GM19372 (cell line): Measurements from ENCODE around the gene ZIC4.

ENCODE experiments used
- ATAC-seq: cut with Tn5 transposase; IDR thresholded peaks from one replicate; pipeline ENCODE4 v1.9.1; 2021; ENCODE audit warnings: mild to moderate bottlenecking, low read depth, moderate library complexity; ENCODE audit not compliant: unreplicated experiment

The ZIC4 gene

GRCh38 chr3:147393261-147393942 is 12.9 kb downstream of the ZIC4 start:
- ATAC-seq: no peak

- ATAC-seq: no peak
Measured at GRCh38 chr3:147392625-147392946, 13.8 kb downstream of the ZIC4 start.

GRCh38 chr3:147391781-147392624 is 14.3 kb downstream of the ZIC4 start:
- ATAC-seq: no peak

- no peak for ATAC-seq
Measured at GRCh38 chr3:147390589-147391569, 15.5 kb downstream of the ZIC4 start.

- ATAC-seq: no peak
Measured at GRCh38 chr3:147389717-147390116, 16.6 kb downstream of the ZIC4 start.

- ATAC-seq: no peak
Measured at GRCh38 chr3:147388700-147389580, 17.4 kb downstream of the ZIC4 start.

DNA sequence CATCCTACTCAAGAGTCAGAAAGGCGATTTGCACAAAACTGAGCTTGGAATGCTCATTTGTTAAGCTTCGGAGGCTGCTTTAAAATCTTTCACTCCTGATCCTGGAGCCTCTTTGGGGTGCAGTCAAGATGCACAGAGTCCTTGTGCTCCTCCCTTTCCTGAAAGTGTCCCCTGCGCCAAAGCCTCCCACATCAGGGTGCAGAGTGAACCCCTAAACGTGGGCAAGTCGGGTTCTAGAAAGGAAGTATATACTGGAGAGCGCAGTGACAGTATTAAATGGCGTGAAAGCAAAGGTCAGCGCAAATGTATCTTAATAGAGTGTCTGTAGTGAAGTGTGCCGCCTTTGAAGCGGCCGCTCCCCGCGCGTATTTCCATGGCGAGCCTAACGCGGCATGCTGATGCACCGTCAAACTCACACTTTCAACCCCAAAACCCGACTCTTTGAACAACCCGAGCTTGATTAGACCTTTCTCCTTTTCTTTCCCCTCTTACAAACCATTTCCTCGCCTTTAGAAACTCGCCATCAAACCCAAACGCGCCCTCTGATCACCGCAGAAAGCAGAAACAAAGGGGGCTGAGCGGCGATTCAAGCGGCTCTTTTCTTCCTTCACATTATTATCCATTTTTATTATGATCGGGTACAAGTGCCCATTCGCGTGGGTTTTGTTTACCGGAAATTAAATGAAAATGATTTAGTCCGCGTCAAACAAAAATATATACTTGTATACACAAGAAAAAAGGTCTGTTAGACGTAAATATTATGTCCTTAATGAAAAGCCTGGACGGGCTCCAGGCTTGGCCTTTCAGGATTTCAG is 18.3 kb downstream of the ZIC4 start:
- ATAC-seq: no peak

DNA sequence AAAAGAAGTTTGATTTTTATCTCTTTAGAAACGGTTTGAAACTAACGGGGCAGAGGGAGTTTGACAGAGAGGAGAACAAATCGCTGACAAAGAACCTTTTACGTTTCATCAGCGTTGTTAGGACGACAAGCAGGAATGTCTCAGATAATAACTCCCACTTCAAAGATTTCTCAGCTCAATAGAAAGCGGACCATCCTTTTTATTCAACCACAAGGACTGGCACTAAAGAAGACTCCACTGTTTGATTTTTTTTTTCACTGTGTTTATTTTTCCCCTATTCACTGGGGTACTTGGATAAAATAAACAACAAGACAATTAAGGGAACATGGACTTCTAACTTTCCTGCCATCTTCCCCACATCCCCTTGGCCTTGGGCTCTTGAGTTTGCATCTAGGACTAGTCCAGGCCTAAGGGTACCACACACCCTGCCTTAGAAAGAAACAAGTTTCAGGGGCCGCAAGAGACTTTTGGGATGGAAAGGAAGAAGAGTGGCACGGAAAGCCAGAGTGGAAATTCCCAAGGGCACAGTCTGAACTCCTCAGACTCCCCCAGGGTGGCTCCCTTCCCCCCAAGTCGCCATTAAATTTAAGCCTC is 19.0 kb downstream of the ZIC4 start:
- ATAC-seq: no peak

DNA sequence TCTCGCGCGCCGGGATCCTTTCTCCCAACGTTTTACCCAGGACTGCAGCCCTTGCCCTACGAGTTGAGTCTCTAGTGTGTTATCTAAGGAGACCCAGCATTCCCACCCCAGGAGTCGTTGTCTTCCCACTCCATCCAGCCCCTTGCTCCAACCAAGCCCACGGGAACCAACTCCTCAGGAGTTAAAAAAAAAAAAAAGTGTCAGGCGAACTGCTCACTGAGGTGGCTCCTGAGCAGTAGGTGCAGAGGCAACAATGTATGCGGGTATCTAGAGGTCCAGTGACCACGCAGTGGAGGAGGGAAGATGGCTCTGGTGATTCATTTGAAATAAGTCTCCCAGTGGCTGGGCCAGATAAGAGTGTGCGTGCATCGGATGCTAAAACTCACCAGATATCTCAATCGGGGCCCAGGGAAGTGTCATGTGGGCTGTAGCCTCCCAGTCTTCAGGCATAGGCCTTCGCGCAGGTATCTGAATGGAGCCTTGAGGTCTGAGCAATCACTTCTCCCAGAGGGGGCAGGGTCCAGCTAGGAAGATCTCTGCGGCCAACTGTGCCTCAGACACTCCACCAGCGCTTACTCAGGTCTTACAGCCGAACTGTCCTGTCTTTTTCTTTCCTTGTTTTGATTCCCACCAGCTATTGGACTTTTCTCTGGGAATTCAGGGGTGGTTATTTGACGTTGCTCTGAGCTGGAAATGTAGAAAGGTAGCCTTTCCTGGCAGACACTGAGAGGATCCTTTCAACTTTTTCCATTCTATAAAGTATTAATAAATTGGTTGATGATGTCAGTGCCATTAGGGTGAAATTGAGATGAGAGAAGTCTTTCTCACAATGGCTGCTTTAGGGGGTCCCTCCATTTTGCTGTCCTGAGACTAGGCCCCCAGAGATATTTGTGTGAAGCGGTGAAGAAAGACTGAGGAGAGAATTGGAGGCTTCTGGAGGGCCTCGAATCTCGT is 21.0 kb downstream of the ZIC4 start:
- no peak for ATAC-seq

- no peak for ATAC-seq
Measured at GRCh38 chr3:147384210-147385058, 21.9 kb downstream of the ZIC4 start.

DNA sequence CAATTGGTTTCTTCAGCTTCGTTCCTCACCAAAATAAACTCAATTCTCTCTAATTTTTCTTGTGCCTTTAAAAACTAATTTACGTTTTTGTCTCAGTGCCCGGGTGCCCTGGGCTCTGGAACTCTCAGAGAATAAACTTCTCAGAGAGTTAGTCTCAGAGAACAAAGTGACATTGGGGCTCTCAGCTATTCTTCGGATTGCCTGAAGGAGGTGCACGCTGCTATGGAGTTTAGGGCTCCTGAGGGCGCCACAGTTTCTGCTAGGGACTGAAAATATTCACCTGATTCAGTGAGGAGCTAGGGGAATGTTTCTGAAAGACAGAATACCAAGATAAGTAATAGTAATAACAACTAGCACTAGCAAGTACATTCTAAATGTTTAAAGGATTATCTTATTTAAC is 22.7 kb downstream of the ZIC4 start:
- no peak for ATAC-seq

- ATAC-seq: no peak
Measured at GRCh38 chr3:147381596-147381995, 24.7 kb downstream of the ZIC4 start.

DNA sequence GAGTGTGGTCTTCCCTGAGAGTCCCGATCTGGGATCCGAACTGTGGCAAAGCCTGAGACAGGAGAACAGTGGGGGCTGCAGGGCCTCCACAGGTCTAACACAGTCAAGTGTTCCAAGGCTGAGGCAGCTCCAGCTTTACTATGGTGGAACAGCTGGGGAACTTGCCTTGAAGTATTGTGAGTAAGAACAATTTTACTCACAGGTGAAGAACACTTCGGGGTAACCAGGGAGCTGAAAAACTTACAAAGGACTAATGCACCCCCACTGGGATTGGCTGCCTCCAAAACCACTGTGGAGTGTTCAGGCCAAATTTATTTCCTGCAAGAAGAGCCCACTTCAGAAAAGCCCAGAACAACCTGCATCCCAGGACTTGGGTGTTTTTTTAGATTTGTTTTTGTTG is 25.4 kb downstream of the ZIC4 start:
- ATAC-seq: no peak

DNA sequence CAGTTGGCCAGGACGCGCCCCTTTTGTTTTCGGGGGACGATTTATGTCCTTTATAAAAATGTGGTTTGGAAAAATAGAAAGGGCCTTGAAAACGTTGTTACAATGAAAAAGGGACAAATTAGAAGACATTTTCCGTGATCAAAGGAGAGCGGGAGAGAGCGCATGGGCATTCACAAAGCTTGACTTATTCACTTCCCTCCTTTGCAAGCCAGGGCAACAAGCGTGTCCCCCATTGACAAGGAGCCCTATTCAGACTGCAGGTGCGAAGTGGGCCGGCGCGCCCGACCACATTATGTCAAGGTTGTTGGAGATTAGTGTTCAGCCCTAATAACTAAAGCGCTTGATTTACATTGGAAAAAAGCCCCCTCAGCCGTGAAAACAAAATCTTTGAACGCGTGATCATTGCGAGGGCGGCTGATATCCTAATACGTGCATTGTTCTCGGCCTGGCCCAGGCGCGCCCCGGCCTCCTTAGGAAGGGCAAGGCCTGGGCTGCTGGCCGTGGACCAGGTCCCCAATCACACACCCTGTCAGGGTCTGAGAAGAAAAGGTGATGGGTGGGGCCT is 25.9 kb downstream of the ZIC4 start:
- ATAC-seq: no peak

DNA sequence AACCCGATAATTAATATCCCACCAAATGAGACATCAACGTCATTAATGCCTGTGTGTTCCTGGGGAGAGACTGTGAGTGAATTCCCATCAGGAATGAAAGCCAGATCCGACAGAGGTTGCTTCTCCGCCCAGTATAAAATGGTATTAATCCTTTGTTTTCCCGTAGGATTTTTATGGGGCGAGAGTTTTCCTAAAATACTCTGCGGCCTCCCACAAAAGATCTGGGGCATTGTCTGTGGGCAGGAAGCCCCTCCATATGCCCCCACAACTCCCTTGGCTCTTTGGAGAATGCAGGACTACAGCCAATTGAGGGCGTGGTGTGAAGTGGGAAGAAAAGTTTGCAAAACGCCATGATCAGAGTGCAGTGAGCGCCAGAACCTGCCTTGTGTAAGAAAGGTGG is 26.7 kb downstream of the ZIC4 start:
- no peak for ATAC-seq
